Tibial artery (tissue), 4 donors: ENCODE results near the gene CUTC.

Source experiments
- DNase-seq, 2 donors: peaks; one replicate each; pipeline ENCODE4 v3.0.0-alpha.2; 2019
- H3K27ac ChIP-seq, 2 donors: fragments of 200-600 bp; sonication (generic) in 1 of 2; 1 replicate in 1 of 2; 2 replicates in 1 of 2; pipeline ENCODE4 v1.5.1; 2018 to 2019; ENCODE audit warnings: mild to moderate bottlenecking in 1 of 2
- H3K27me3 ChIP-seq, 2 donors: fragments of 200-600 bp; sonication (generic) in 1 of 2; one replicate each; pipeline versions ENCODE4 v1.5.1 to v1.6.0; 2016 to 2019
- H3K36me3 ChIP-seq, 3 donors: fragments of 200-600 bp; sonication (generic) in 2 of 3; one replicate each; pipeline ENCODE4 v1.5.1; 2016 to 2019; ENCODE audit warnings: mild to moderate bottlenecking in 2 of 3
- H3K4me1 ChIP-seq, 4 donors: fragments of 200-600 bp; sonication (generic) in 2 of 4; 1 replicate in 3 of 4; 2 replicates in 1 of 4; pipeline ENCODE4 v1.5.1; 2016 to 2019
- H3K4me3 ChIP-seq, 2 donors: fragments of 200-600 bp; sonication (generic) in 1 of 2; 1 replicate in 1 of 2; 2 replicates in 1 of 2; pipeline ENCODE4 v1.5.1; 2018 to 2019; ENCODE audit warnings: mild to moderate bottlenecking in 2 of 2
- H3K9me3 ChIP-seq, 3 donors: fragments of 200-600 bp; sonication (generic) in 1 of 3; one replicate each; pipeline ENCODE4 v1.5.1; 2016 to 2019
- CTCF ChIP-seq, 2 experiments: fragments of 200-600 bp in 1 of 2; fragments of 450-650 bp in 1 of 2; IDR thresholded peaks; one replicate each; pipeline ENCODE4 v1.5.1; 2017 to 2019; ENCODE audit warnings: antibody characterized with exemption in 2 of 2, mild to moderate bottlenecking in 1 of 2, moderate library complexity in 1 of 2
- intact Hi-C: fragments of 100-400 bp; cut with DNase I; formaldehyde crosslinking; loops from one replicate; pipeline ENCODE4 v1.15.0; 2023; ENCODE audit warnings: low total_unique reads

CUTC gene

GRCh38 chr10:99758211-99758891, 26.3 kb downstream of the CUTC start:
- Histone ChIP-seq H3K9me3 (no peaks in the 10 kb centered on the region), H3K27me3 (no peaks in the 10 kb centered on the region), H3K27ac (no peak overlapping the region), H3K36me3 (peaks cover 53 to 79% (median 78%) of the 10 kb centered on the region in 3 donors), H3K4me1 (no peaks in the 10 kb centered on the region), H3K4me3 (no peak overlapping the region)
- no peak for TF ChIP-seq CTCF (IDR thresholded peaks at IDR 0.05)
- no peak for DNase-seq
- intact Hi-C loops: no loop called here

- peaks cover 44 to 69% (median 59%) of the 10 kb centered on the region in 3 donors for H3K36me3 ChIP-seq
- no peak overlapping the region for H3K27ac ChIP-seq
- H3K4me1 ChIP-seq: no peaks in the 10 kb centered on the region
- H3K9me3 ChIP-seq: no peaks in the 10 kb centered on the region
- no peak overlapping the region for H3K4me3 ChIP-seq
- no peak for TF ChIP-seq CTCF (IDR thresholded peaks at IDR 0.05)
- no peak for DNase-seq
- H3K27me3 ChIP-seq: no peaks in the 10 kb centered on the region
- intact Hi-C loops: no loop called here
Observed at GRCh38 chr10:99760321-99760720, 28.3 kb downstream of the CUTC start.

- intact Hi-C loops: no loop called here
- no peaks in the 10 kb centered on the region for H3K9me3 ChIP-seq
- H3K4me3 ChIP-seq: no peak overlapping the region
- H3K4me1 ChIP-seq: no peaks in the 10 kb centered on the region
- no peak for TF ChIP-seq CTCF (IDR thresholded peaks at IDR 0.05)
- H3K27me3 ChIP-seq: no peaks in the 10 kb centered on the region
- peaks cover 34 to 60% (median 48%) of the 10 kb centered on the region in 3 donors for H3K36me3 ChIP-seq
- no peak for DNase-seq
- no peak overlapping the region for H3K27ac ChIP-seq
Observed at GRCh38 chr10:99761365-99761764, 29.3 kb downstream of the CUTC start.

- Histone ChIP-seq H3K4me1 (no peaks in the 10 kb centered on the region), H3K4me3 (no peak overlapping the region), H3K27me3 (no peaks in the 10 kb centered on the region), H3K9me3 (no peaks in the 10 kb centered on the region), H3K36me3 (peaks cover 1 to 16% (median 5%) of the 10 kb centered on the region in 3 donors), H3K27ac (no peak overlapping the region)
- no peak for DNase-seq
- TF ChIP-seq CTCF (IDR thresholded peaks at IDR 0.05): no peak
- intact Hi-C loops: no loop called here
Observed at GRCh38 chr10:99765672-99766301, 33.8 kb downstream of the CUTC start.

GRCh38 chr10:99766302-99766681, 34.3 kb downstream of the CUTC start:
- Histone ChIP-seq H3K36me3 (peaks cover 0 to 11% (median 0%) of the 10 kb centered on the region in 3 donors), H3K27ac (no peak overlapping the region), H3K27me3 (no peaks in the 10 kb centered on the region), H3K4me3 (no peak overlapping the region), H3K9me3 (no peaks in the 10 kb centered on the region), H3K4me1 (no peaks in the 10 kb centered on the region)
- TF ChIP-seq CTCF (IDR thresholded peaks at IDR 0.05): no peak
- no peak for DNase-seq
- intact Hi-C loops: no loop called here
